Thoracic aorta (tissue), 2 donors: ENCODE data around the gene ALPK1. TPM values are rescaled to one million over a fixed set of nuclear protein-coding genes. Genes with fewer than 3 reads are reported as not detected.

ENCODE experiments used
- ATAC-seq: fragments of 150-250 bp; one replicate; pipeline ENCODE4 v1.8.0; 2017; ENCODE audit warnings: low read depth; ENCODE audit not compliant: insufficient number of reproducible peaks, low FRiP score
- DNase-seq: peaks from one replicate; pipeline ENCODE4 v3.0.0-alpha.2; 2020; ENCODE audit warnings: low spot score
- H3K27ac ChIP-seq, 2 donors: fragments of 200-600 bp; sonication (generic); 1 replicate in 1 of 2; 2 replicates in 1 of 2; pipeline ENCODE4 v1.5.1; 2016; ENCODE audit warnings: mild to moderate bottlenecking in 2 of 2, moderate library complexity in 2 of 2
- H3K27me3 ChIP-seq: fragments of 200-600 bp; sonication (generic); replicated peaks from 2 replicates; pipeline ENCODE4 v1.6.0; 2016; ENCODE audit warnings: mild to moderate bottlenecking; ENCODE audit not compliant: insufficient read depth
- H3K36me3 ChIP-seq: fragments of 200-600 bp; sonication (generic); one replicate; pipeline ENCODE4 v1.5.1; 2016
- H3K4me1 ChIP-seq, 2 donors: fragments of 200-600 bp; sonication (generic); 1 replicate in 1 of 2; 2 replicates in 1 of 2; pipeline versions ENCODE4 v1.5.1 to v1.6.0; 2016; ENCODE audit warnings: low read depth in 2 of 2, mild to moderate bottlenecking in 1 of 2; ENCODE audit not compliant: control insufficient read depth in 1 of 2
- H3K4me3 ChIP-seq: fragments of 200-600 bp; sonication (generic); 2 replicates; pipeline ENCODE4 v1.5.1; 2016; ENCODE audit warnings: mild to moderate bottlenecking
- H3K9me3 ChIP-seq: fragments of 200-600 bp; sonication (generic); 2 replicates; pipeline ENCODE4 v1.5.1; 2016
- total RNA-seq, 2 donors: library from RNA; depleted of rRNA; stranded (reverse); fragments of >200 nt; gene quantifications; one replicate each; pipeline versions ENCODE4 v1.1.0 to v1.2.3, GENCODE V29; 2016
- TF ChIP-seq, protein P1 (sequence below): fragments of 200-600 bp; sonication (generic); IDR thresholded peaks from one replicate; pipeline ENCODE4 v1.5.1; 2019; ENCODE audit warnings: antibody characterized with exemption

ALPK1 gene
- total RNA-seq, 2 donors from 2014 or later, result 20.0 to 63.4 TPM

DNA sequence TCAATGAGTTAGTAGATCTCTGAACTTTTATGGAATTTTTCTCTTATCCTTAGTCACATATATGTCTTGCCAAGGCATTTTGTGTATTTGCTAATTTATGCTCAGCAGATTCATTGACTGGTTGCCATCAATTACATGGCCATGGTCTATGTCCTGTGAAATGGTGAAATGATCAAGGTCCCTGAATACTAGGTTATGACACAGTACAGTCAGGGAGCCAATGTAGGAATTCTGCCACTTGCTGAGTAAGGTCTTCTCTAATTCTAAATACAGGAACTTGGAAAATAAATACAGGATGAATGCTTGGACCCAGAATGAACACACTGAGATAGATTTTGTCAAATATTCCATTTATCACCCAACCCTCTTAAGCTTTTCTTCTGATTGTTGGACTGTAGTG is 35.2 kb downstream of the ALPK1 start:
- H3K9me3 ChIP-seq, result no peaks in the 10 kb centered on the region
- DNase-seq, result no peak
- no peak overlapping the region for H3K27ac ChIP-seq
- ATAC-seq, result no peak
- H3K4me3 ChIP-seq, result no peak overlapping the region
- H3K36me3 ChIP-seq, result peaks cover 7% of the 10 kb centered on the region
- no peaks in the 10 kb centered on the region for H3K27me3 ChIP-seq
- no peaks in the 10 kb centered on the region for H3K4me1 ChIP-seq
- TF ChIP-seq, protein P1, sequence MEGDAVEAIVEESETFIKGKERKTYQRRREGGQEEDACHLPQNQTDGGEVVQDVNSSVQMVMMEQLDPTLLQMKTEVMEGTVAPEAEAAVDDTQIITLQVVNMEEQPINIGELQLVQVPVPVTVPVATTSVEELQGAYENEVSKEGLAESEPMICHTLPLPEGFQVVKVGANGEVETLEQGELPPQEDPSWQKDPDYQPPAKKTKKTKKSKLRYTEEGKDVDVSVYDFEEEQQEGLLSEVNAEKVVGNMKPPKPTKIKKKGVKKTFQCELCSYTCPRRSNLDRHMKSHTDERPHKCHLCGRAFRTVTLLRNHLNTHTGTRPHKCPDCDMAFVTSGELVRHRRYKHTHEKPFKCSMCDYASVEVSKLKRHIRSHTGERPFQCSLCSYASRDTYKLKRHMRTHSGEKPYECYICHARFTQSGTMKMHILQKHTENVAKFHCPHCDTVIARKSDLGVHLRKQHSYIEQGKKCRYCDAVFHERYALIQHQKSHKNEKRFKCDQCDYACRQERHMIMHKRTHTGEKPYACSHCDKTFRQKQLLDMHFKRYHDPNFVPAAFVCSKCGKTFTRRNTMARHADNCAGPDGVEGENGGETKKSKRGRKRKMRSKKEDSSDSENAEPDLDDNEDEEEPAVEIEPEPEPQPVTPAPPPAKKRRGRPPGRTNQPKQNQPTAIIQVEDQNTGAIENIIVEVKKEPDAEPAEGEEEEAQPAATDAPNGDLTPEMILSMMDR, result no peak

DNA sequence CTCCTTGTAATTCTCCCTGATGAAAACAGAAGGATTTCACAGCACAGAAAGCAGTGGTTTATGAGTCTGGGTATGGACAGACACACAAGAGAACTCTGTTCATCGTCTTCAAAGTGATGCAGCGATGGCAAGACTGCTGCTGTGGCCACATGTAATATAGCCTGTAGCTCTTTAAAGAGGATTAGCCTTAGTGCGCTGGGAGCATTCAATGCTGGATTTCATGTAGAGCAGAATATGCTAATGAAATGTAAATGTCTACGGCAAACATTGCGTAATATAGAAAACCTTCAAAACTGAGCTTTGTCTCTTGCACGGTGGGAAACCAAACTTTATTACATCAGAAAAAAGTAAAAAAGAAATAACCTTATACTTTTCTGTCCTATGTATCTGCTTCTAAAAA is 42.9 kb downstream of the ALPK1 start:
- Histone ChIP-seq H3K9me3 (no peaks in the 10 kb centered on the region), H3K4me3 (no peak overlapping the region), H3K27me3 (no peaks in the 10 kb centered on the region), H3K36me3 (peaks cover 5% of the 10 kb centered on the region), H3K4me1 (no peaks in the 10 kb centered on the region), H3K27ac (no peak overlapping the region)
- no peak for ATAC-seq
- no peak for DNase-seq
- TF ChIP-seq, protein P1, result no peak

DNA sequence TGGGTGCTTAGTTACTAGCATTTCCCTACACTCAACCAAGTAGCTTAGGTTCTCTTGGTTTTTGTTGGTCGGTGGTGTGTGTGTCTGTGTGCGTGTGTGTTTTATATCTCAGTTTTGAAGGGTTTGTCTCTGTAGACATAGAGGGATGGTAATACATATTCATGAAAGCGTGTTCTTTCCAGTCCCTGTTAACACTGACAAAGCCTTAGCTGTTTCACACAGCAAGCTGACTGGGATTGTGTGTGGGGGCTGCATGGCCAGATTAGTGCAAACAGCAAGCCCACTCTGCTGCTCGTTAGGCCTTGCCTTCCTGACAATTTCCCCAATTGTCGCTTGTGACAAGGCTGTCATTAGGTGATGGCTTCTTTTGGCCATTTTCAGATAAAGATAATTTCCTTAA is 43.9 kb downstream of the ALPK1 start:
- H3K27ac ChIP-seq, result no peak overlapping the region
- H3K4me1 ChIP-seq, result no peaks in the 10 kb centered on the region
- ATAC-seq (no peak), DNase-seq (no peak)
- no peaks in the 10 kb centered on the region for H3K27me3 ChIP-seq
- TF ChIP-seq, protein P1, result no peak
- H3K36me3 ChIP-seq, result no peaks in the 10 kb centered on the region
- H3K9me3 ChIP-seq, result no peaks in the 10 kb centered on the region
- H3K4me3 ChIP-seq, result no peak overlapping the region

DNA sequence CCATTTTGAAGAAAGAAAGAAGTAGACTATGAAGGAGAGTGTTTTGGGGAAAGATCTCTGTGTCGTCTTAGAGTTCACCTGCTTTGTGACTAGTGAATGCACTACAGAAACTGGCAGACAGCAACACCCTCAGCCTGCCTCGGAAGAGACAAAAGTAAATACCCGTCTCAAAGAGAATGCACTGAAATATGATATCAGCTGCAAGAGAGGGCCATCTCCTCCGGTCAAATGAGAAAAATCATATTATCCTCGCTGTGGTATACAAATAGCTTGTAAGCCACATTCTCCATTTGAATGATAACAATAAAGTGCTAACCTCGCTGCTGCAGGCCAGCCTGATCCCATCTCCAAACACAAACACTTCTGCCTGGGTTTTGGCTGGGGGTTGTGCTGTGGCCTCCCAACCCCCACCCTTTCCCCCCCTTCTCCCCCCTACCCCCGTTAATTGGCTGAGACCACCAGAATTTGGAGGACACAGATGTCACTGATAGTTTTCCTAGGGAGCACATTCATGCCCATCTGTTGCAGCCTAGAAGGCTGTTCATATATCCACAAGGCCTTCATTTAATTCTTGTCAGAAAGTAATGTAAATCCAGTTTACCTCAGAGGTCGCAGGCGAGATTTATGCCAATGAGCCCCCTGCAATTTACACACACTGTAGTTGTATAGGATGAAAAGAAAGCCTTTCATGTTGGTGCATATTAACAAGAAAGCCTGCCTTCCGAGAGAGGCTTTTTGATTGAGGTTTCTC is 46.3 kb downstream of the ALPK1 start:
- DNase-seq, result no peak
- no peaks in the 10 kb centered on the region for H3K4me1 ChIP-seq
- H3K27me3 ChIP-seq, result no peaks in the 10 kb centered on the region
- H3K36me3 ChIP-seq, result no peaks in the 10 kb centered on the region
- H3K9me3 ChIP-seq, result no peaks in the 10 kb centered on the region
- H3K27ac ChIP-seq, result no peak overlapping the region
- TF ChIP-seq, protein P1, result no peak
- H3K4me3 ChIP-seq, result no peak overlapping the region
- ATAC-seq, result no peak

DNA sequence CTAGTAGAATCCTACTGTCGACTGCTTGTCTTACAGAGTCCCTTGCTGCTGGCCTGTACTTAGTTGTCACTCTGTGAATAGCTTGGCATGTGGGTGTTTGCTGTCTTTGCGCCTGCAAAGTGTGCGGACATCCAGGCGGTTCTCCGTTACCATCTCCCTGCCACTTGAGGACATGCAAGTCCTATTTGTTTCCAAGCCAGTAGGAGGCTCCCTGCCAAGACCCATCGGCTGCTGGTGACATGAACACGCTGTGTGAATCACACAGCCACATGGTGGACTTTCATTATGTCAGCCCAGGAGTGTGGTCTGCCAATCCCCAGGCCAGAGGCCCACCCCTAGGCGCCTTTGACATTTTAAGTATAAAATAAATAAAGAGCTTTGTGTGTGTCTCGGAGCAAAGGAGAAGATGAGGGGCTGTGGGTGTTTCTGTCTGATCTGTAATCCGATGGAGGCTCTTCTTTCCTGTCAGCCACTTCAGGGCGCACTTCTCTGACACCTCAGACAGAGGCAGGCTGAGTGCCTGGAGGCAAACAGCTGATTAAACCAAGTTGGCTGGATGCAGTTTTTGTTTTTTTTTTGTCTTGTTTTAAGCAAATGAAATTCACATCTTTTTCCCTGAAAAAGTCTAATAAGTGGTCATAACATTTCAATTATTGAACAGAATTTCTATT is 51.5 kb downstream of the ALPK1 start:
- no peak overlapping the region for H3K4me3 ChIP-seq
- H3K36me3 ChIP-seq, result no peaks in the 10 kb centered on the region
- no peaks in the 10 kb centered on the region for H3K27me3 ChIP-seq
- H3K9me3 ChIP-seq, result no peaks in the 10 kb centered on the region
- ATAC-seq (no peak), DNase-seq (no peak)
- no peaks in the 10 kb centered on the region for H3K4me1 ChIP-seq
- no peak overlapping the region for H3K27ac ChIP-seq
- TF ChIP-seq, protein P1, result no peak
